H9 (cell line): Measurements from ENCODE around the gene MYD88. TPM values are rescaled to one million over a fixed set of nuclear protein-coding genes. Genes with fewer than 3 reads are reported as not detected.

Experiments
- DNase-seq: peaks from one replicate; pipeline ENCODE4 v3.0.0-alpha.2; 2017
- H2AFZ ChIP-seq: one replicate; pipeline ENCODE4 v1.6.1; 2013; ENCODE audit warnings: mild to moderate bottlenecking, low read length, control low read depth, moderate library complexity
- H2AK5ac ChIP-seq: 2 replicates; pipeline ENCODE4 v1.6.1; 2013; ENCODE audit warnings: low read length, control low read depth, mixed read lengths; ENCODE audit not compliant: insufficient read length
- H2BK120ac ChIP-seq: one replicate; pipeline ENCODE4 v1.6.1; 2013; ENCODE audit warnings: low read depth, mild to moderate bottlenecking, low read length, control low read depth, inconsistent platforms; ENCODE audit not compliant: poor library complexity, severe bottlenecking
- H2BK12ac ChIP-seq: 2 replicates; pipeline ENCODE4 v1.6.1; 2013; ENCODE audit warnings: low read length, control low read depth, mixed read lengths, low read depth; ENCODE audit not compliant: insufficient read length
- H2BK15ac ChIP-seq: 2 replicates; pipeline ENCODE4 v1.6.1; 2013; ENCODE audit warnings: low read depth, low read length, control low read depth
- H2BK20ac ChIP-seq: one replicate; pipeline ENCODE4 v1.6.1; 2013; ENCODE audit warnings: low read depth, mild to moderate bottlenecking, low read length, control low read depth, inconsistent platforms; ENCODE audit not compliant: poor library complexity, severe bottlenecking
- H2BK5ac ChIP-seq: 2 replicates; pipeline ENCODE4 v1.6.1; 2013; ENCODE audit warnings: low read length, control low read depth, mixed read lengths; ENCODE audit not compliant: insufficient read length
- H3K14ac ChIP-seq: 2 replicates; pipeline ENCODE4 v1.6.1; 2013; ENCODE audit warnings: low read length, control low read depth; ENCODE audit not compliant: insufficient read depth
- H3K18ac ChIP-seq: 2 replicates; pipeline ENCODE4 v1.6.1; 2013; ENCODE audit warnings: low read depth, mild to moderate bottlenecking, mixed read lengths, low read length, control low read depth; ENCODE audit not compliant: insufficient read length
- H3K23ac ChIP-seq: 2 replicates; pipeline ENCODE4 v1.6.1; 2013; ENCODE audit warnings: low read length, control low read depth, mixed read lengths, low read depth; ENCODE audit not compliant: insufficient read length
- H3K23me2 ChIP-seq: 2 replicates; pipeline ENCODE4 v1.6.1; 2013; ENCODE audit warnings: low read depth, mild to moderate bottlenecking, mixed read lengths, low read length, control low read depth; ENCODE audit not compliant: insufficient read length, poor library complexity, severe bottlenecking
- H3K27ac ChIP-seq: 2 replicates; pipeline ENCODE4 v1.5.1; 2013; ENCODE audit warnings: low read length, control low read depth, mixed read lengths, low read depth; ENCODE audit not compliant: insufficient read length
- H3K27me3 ChIP-seq: 2 replicates; pipeline ENCODE4 v1.6.1; 2013; ENCODE audit warnings: low read length, control low read depth, inconsistent platforms; ENCODE audit not compliant: insufficient read depth
- H3K4ac ChIP-seq: 2 replicates; pipeline ENCODE4 v1.6.1; 2013; ENCODE audit warnings: low read depth, mild to moderate bottlenecking, control low read depth, inconsistent platforms, low read length, moderate library complexity
- H3K4me1 ChIP-seq: 2 replicates; pipeline ENCODE4 v1.6.1; 2013; ENCODE audit warnings: low read length, control low read depth, inconsistent platforms; ENCODE audit not compliant: insufficient read depth
- H3K4me2 ChIP-seq: 2 replicates; pipeline ENCODE4 v1.6.1; 2013; ENCODE audit warnings: low read length, control low read depth, mixed read lengths; ENCODE audit not compliant: insufficient read length, insufficient read depth
- H3K56ac ChIP-seq: 2 replicates; pipeline ENCODE4 v1.6.1; 2013; ENCODE audit warnings: low read depth, mild to moderate bottlenecking, mixed read lengths, low read length, control low read depth; ENCODE audit not compliant: insufficient read length
- H3K79me1 ChIP-seq: 2 replicates; pipeline ENCODE4 v1.6.1; 2013; ENCODE audit warnings: low read depth, mild to moderate bottlenecking, moderate library complexity, low read length, control low read depth, inconsistent platforms; ENCODE audit not compliant: insufficient read depth, poor library complexity, severe bottlenecking
- H3K79me2 ChIP-seq: 2 replicates; pipeline ENCODE4 v1.6.1; 2013; ENCODE audit warnings: low read length, control low read depth, inconsistent platforms; ENCODE audit not compliant: insufficient read depth
- H3K9ac ChIP-seq: 2 replicates; pipeline ENCODE4 v1.6.1; 2013; ENCODE audit warnings: low read length, control low read depth, mixed read lengths; ENCODE audit not compliant: insufficient read length; ENCODE audit errors: extremely low read depth
- H3K9me3 ChIP-seq: one replicate; pipeline ENCODE4 v1.6.1; 2013; ENCODE audit warnings: low read depth, low read length, inconsistent platforms; ENCODE audit not compliant: control insufficient read depth
- H3T11ph ChIP-seq: one replicate; pipeline ENCODE4 v1.6.1; 2013; ENCODE audit warnings: mild to moderate bottlenecking, low read length, control low read depth, inconsistent platforms
- H4K20me1 ChIP-seq: one replicate; pipeline ENCODE4 v1.6.1; 2013; ENCODE audit not compliant: control insufficient read depth, insufficient read length, insufficient read depth
- H4K5ac ChIP-seq: 2 replicates; pipeline ENCODE4 v1.6.1; 2013; ENCODE audit warnings: low read depth, mild to moderate bottlenecking, mixed read lengths, low read length, control low read depth; ENCODE audit not compliant: insufficient read length
- H4K8ac ChIP-seq: replicated peaks from 2 replicates; pipeline ENCODE4 v1.6.1; 2013; ENCODE audit warnings: low read length, control low read depth, mixed read lengths, low read depth; ENCODE audit not compliant: insufficient read length
- H4K91ac ChIP-seq: 2 replicates; pipeline ENCODE4 v1.6.1; 2013; ENCODE audit warnings: low read depth, mild to moderate bottlenecking, moderate library complexity, mixed read lengths, low read length, control low read depth; ENCODE audit not compliant: insufficient read length
- H3K27ac Mint-ChIP-seq, 3 experiments: 2 replicates in 2 of 3; 3 replicates in 1 of 3; pipeline ENCODE4 v1.8.0; 2020 to 2021; ENCODE audit warnings: mixed read lengths in 3 of 3, mild to moderate bottlenecking in 1 of 3, moderate library complexity in 1 of 3
- H3K27me3 Mint-ChIP-seq: 2 replicates; pipeline ENCODE4 v1.8.0; 2021; ENCODE audit warnings: low read depth, mild to moderate bottlenecking, moderate library complexity, mixed read lengths
- H3K36me3 Mint-ChIP-seq, 3 experiments: 2 replicates in 2 of 3; 3 replicates in 1 of 3; pipeline ENCODE4 v1.8.0; 2020 to 2021; ENCODE audit warnings: low read depth in 3 of 3, mixed read lengths in 3 of 3; ENCODE audit not compliant: insufficient read depth in 1 of 3
- H3K4me1 Mint-ChIP-seq, 2 experiments: 2 replicates each; pipeline ENCODE4 v1.8.0; 2020; ENCODE audit warnings: mixed read lengths in 2 of 2
- H3K4me3 Mint-ChIP-seq, 2 experiments: 2 replicates in 1 of 2; 3 replicates in 1 of 2; pipeline ENCODE4 v1.8.0; 2020 to 2021; ENCODE audit warnings: mild to moderate bottlenecking in 2 of 2, mixed read lengths in 2 of 2, moderate library complexity in 1 of 2
- H3K9me3 Mint-ChIP-seq, 2 experiments: 2 replicates in 1 of 2; 3 replicates in 1 of 2; pipeline ENCODE4 v1.8.0; 2020; ENCODE audit warnings: mild to moderate bottlenecking in 2 of 2, mixed read lengths in 2 of 2, moderate library complexity in 1 of 2
- CTCF ChIP-seq: fragments of 200-600 bp; sonication (generic); conservative IDR thresholded peaks from 3 replicates; pipeline ENCODE4 v1.8.0; 2021; ENCODE audit warnings: antibody characterized with exemption, mild to moderate bottlenecking
- WGBS: extraction: QIAGEN DNeasy Blood & Tissue Kit; methylation state at CpG from one replicate; pipeline ENCODE4 v1.1.7; 2013; ENCODE audit warnings: missing lambda C conversion rate, low lambda C conversion rate, mixed read lengths; ENCODE audit not compliant: insufficient read length; ENCODE audit errors: extremely low coverage; 5-methylcytosine and 5-hydroxymethylcytosine counted together
- total RNA-seq: library from RNA; stranded (reverse); gene quantifications from 2 replicates; pipeline ENCODE4 v1.2.1, GENCODE V29; 2021

Gene MYD88
- total RNA-seq, 1 experiment from 2014 or later: 33.4 TPM

- H2AK5ac ChIP-seq: no peak overlapping the region
- H3K27ac ChIP-seq: no peak overlapping the region
- H3K18ac ChIP-seq: no peak overlapping the region
- no peak overlapping the region for H4K8ac ChIP-seq
- no peak overlapping the region for H2BK20ac ChIP-seq
- no peak overlapping the region for H3K56ac ChIP-seq
- no peak overlapping the region for H4K5ac ChIP-seq
- H2BK15ac ChIP-seq: no peak overlapping the region
- no peak overlapping the region for H3K4me3 Mint-ChIP-seq
- TF ChIP-seq CTCF: no peak
- no peak overlapping the region for H3K4ac ChIP-seq
- H3K36me3 Mint-ChIP-seq: peaks cover 0 to 4% (median 0%) of the 10 kb centered on the region in 3 experiments; a peak in 3 of 7 replicates
- H3K4me2 ChIP-seq: no peak overlapping the region
- no peaks in the 10 kb centered on the region for H3K27me3 Mint-ChIP-seq
- H4K20me1 ChIP-seq: no peaks in the 10 kb centered on the region
- H2BK120ac ChIP-seq: no peak overlapping the region
- H3K23ac ChIP-seq: no peak overlapping the region
- no peak overlapping the region for H2AFZ ChIP-seq
- no peak overlapping the region for H3T11ph ChIP-seq
- H4K91ac ChIP-seq: no peak overlapping the region
- DNase-seq: no peak
- H2BK12ac ChIP-seq: no peak overlapping the region
- H3K14ac ChIP-seq: no peak overlapping the region
- no peaks in the 10 kb centered on the region for H3K9me3 ChIP-seq
- peak overlapping the region in 1 of 3 experiments; percentile 61; a peak in 2 of 7 replicates for H3K27ac Mint-ChIP-seq
- H3K23me2 ChIP-seq: no peaks in the 10 kb centered on the region
- no peaks in the 10 kb centered on the region for H3K9me3 Mint-ChIP-seq
- H3K9ac ChIP-seq: no peak overlapping the region
- no peaks in the 10 kb centered on the region for H3K27me3 ChIP-seq
- H3K79me1 ChIP-seq: peaks cover 8% of the 10 kb centered on the region
- no CpG with 5 or more reads among the region's 4 CpGs for WGBS
- peaks cover 35 to 39% of the 10 kb centered on the region in 2 experiments for H3K4me1 Mint-ChIP-seq
- no peak overlapping the region for H2BK5ac ChIP-seq
- H3K4me1 ChIP-seq: peaks cover 3% of the 10 kb centered on the region; the same call in 1 of the 2 replicates
- H3K79me2 ChIP-seq: peaks cover 24% of the 10 kb centered on the region; the same call in 1 of the 2 replicates
These were observed 32.3 kb downstream of the MYD88 start for GRCh38 chr3:38170722-38171121.
